GM19438 (cell line): ENCODE data around the gene MSMP.

Experiments used
- ATAC-seq: cut with Tn5 transposase; IDR thresholded peaks from one replicate; pipeline ENCODE4 v1.9.1; 2021; ENCODE audit warnings: low read depth; ENCODE audit not compliant: unreplicated experiment

Gene MSMP

DNA sequence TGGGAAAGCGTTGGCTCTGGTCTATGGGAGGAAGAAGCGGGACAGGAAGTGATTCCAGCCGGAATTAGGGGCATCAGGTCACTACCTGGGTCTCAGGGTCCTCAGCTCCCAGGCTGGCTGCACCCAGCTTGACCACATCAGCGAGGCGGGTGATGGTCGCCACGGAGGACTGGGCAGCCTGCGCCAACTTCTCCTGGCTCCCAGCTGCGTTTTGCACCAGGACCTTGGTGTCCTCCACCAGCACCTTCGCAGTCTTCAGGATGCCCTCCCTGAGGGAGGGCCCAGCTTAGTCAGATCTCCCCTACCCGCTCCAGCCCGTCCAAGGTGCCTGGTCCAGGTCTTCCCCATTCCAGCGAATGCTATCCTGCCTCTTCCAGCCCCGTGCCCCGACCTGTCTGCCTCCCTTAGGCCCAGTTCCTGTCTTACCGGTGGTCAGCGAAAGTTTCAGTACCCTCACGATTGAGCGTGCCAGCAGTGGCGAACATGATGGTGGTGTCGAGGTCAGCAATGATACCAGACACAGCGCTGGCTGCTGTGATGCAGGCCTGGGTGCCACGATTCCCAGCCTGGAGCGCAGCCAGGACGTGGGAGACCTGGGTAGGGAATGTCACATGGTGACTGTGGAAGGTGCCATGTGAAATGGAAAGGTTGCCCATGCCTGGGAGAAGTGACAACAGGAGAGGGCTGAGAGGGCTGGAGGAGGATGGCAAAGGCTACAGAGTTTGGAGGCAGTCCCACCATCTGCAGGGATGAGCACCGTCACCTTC, 50.0 kb downstream of the MSMP start:
- ATAC-seq = no peak
